NOMO-1 treated with dmso at 0.1 percent for 144 hours (cell line): ENCODE measurements around the gene NRCAM.
"Not testable (repeated sequence)": the region's sequence is repeated elsewhere in the genome, so short reads cannot be mapped to it uniquely, and the experiment has no call there.

ENCODE experiments used
- DNase-seq: peaks from one replicate; lab custom pipeline; 2025; ENCODE audit not compliant: unreplicated experiment; lab: John Stamatoyannopoulos, UW

The NRCAM gene

GRCh38 chr7:108285003-108285368, 171.2 kb downstream of the NRCAM start:
- no peak for DNase-seq

- peak; percentile 42 for DNase-seq
Measured at GRCh38 chr7:108284349-108285002, 171.8 kb downstream of the NRCAM start.

- DNase-seq, result no peak
Measured at GRCh38 chr7:108283252-108283651, 173.0 kb downstream of the NRCAM start.

- DNase-seq, result no peak
Measured at GRCh38 chr7:108282427-108282996, 173.7 kb downstream of the NRCAM start.

GRCh38 chr7:108280136-108280535, 176.1 kb downstream of the NRCAM start:
- DNase-seq, result no peak

- no peak for DNase-seq
Measured at GRCh38 chr7:108278776-108279175, 177.5 kb downstream of the NRCAM start.

GRCh38 chr7:108278281-108278680, 178.0 kb downstream of the NRCAM start:
- no peak for DNase-seq

- not testable (repeated sequence) for DNase-seq
Measured at GRCh38 chr7:108274447-108274846, 181.8 kb downstream of the NRCAM start.

GRCh38 chr7:108272891-108273290, 183.3 kb downstream of the NRCAM start:
- not testable (repeated sequence) for DNase-seq

- DNase-seq, result no peak
Measured at GRCh38 chr7:108270385-108271015, 185.7 kb downstream of the NRCAM start.

- no peak for DNase-seq
Measured at GRCh38 chr7:108268200-108268820, 187.9 kb downstream of the NRCAM start.

- no peak for DNase-seq
Measured at GRCh38 chr7:108267615-108268014, 188.6 kb downstream of the NRCAM start.

- DNase-seq, result no peak
Measured at GRCh38 chr7:108266491-108266890, 189.7 kb downstream of the NRCAM start.

- DNase-seq, result no peak
Measured at GRCh38 chr7:108266035-108266434, 190.2 kb downstream of the NRCAM start.

- DNase-seq, result no peak
Measured at GRCh38 chr7:108265007-108265406, 191.2 kb downstream of the NRCAM start.

GRCh38 chr7:108263425-108263824, 192.8 kb downstream of the NRCAM start:
- DNase-seq, result no peak

GRCh38 chr7:108261560-108262255, 194.5 kb downstream of the NRCAM start:
- DNase-seq, result no peak

- DNase-seq, result not testable (repeated sequence)
Measured at GRCh38 chr7:108259447-108259846, 196.8 kb downstream of the NRCAM start.

GRCh38 chr7:108257954-108258353, 198.3 kb downstream of the NRCAM start:
- DNase-seq, result no peak

GRCh38 chr7:108254259-108254658, 202.0 kb downstream of the NRCAM start:
- DNase-seq, result no peak

- DNase-seq, result no peak
Measured at GRCh38 chr7:108253275-108254044, 202.8 kb downstream of the NRCAM start.
